HepG2 (cell line): ENCODE results near the gene PEX13. TPM values are rescaled to one million over a fixed set of nuclear protein-coding genes. Genes with fewer than 3 reads are reported as not detected.

Source experiments
- ATAC-seq: fragments of 200-7000 bp; cut with Tn5 transposase; 3 replicates; pipeline ENCODE4 v1.9.1; 2020; ENCODE audit warnings: mild to moderate bottlenecking, moderate library complexity
- BruUV-seq: library from RNA; stranded (reverse); fragments of 400-500 nt; replicated peaks from 2 replicates; lab custom pipeline; 2021; lab: Mats Ljungman, UMichigan
- CTCF ChIA-PET: fragments of 300-600 bp; formaldehyde crosslinking; extraction: SDS; loops from one replicate; lab custom pipeline; 2021; ENCODE audit warnings: low total read pairs, inconsistent platforms, low intra/inter-chr PET ratio; lab: Yijun Ruan, JAX
- POLR2A ChIA-PET: fragments of 350-600 bp; sonication (Branson Sonifier 250); formaldehyde crosslinking; loops from one replicate; lab custom pipeline; 2020; ENCODE audit warnings: antibody characterized with exemption, inconsistent platforms; lab: Yijun Ruan, JAX
- DNase-seq: peaks from one replicate; pipeline ENCODE4 v3.0.0-alpha.2; 2015; ENCODE audit warnings: low spot score
- FAIRE-seq: peaks from 3 replicates; lab custom pipeline; 2011; peaks lifted over from hg19 to GRCh38; lab: Jason Lieb, UNC
- H2AFZ ChIP-seq: one replicate; pipeline ENCODE4 v1.6.1; 2011; ENCODE audit warnings: low read length, inconsistent platforms
- H3K27ac ChIP-seq: fragments of 300-600 bp; 3 replicates; pipeline ENCODE4 v1.8.0; 2011; ENCODE audit warnings: mixed run types, mild to moderate bottlenecking, mixed read lengths, low read length, inconsistent platforms; ENCODE audit not compliant: insufficient read depth; ENCODE audit errors: extremely low read length
- H3K27me3 ChIP-seq, 2 experiments: fragments of 200-600 bp in 1 of 2; 2 replicates in 1 of 2; 3 replicates in 1 of 2; pipeline versions ENCODE4 v1.6.0 to v1.8.0; 2011; ENCODE audit warnings: low read length in 2 of 2, mild to moderate bottlenecking in 2 of 2, moderate library complexity in 2 of 2, inconsistent platforms in 1 of 2; ENCODE audit not compliant: insufficient read depth in 2 of 2, control insufficient read depth in 1 of 2
- H3K36me3 ChIP-seq, 2 experiments: fragments of 200-600 bp in 1 of 2; replicated peaks in 1 of 2; 2 replicates in 1 of 2; 3 replicates in 1 of 2; pipeline versions ENCODE4 v1.5.1 to v1.8.0; 2011; ENCODE audit warnings: low read length in 2 of 2, inconsistent platforms in 1 of 2; ENCODE audit not compliant: insufficient read depth in 2 of 2, control insufficient read depth in 1 of 2
- H3K4me1 ChIP-seq: 2 replicates; pipeline ENCODE4 v1.5.1; 2012; ENCODE audit warnings: low read length, inconsistent platforms; ENCODE audit not compliant: insufficient read depth
- H3K4me2 ChIP-seq: 2 replicates; pipeline ENCODE4 v1.6.0; 2011; ENCODE audit warnings: low read depth, low read length, inconsistent platforms
- H3K4me3 ChIP-seq, 3 experiments: fragments of 200-600 bp in 1 of 3; sonication (generic), shearing (Covaris generic) in 1 of 3; replicated peaks in 1 of 3; 2 replicates each; pipeline ENCODE4 v1.5.1; 2011 to 2016; ENCODE audit warnings: low read length in 3 of 3, inconsistent platforms in 2 of 3, low read depth in 2 of 3, mild to moderate bottlenecking in 2 of 3, control low read depth in 1 of 3, mixed read lengths in 1 of 3; ENCODE audit not compliant: insufficient read depth in 1 of 3
- H3K79me2 ChIP-seq: one replicate; pipeline ENCODE4 v1.6.1; 2011; ENCODE audit warnings: low read length, inconsistent platforms; ENCODE audit not compliant: insufficient read depth
- H3K9ac ChIP-seq: 2 replicates; pipeline ENCODE4 v1.6.0; 2011; ENCODE audit warnings: mild to moderate bottlenecking, low read depth, low read length, inconsistent platforms; ENCODE audit not compliant: insufficient read depth
- H3K9me3 ChIP-seq: 2 replicates; pipeline ENCODE4 v1.5.1; 2012; ENCODE audit warnings: mild to moderate bottlenecking, low read length
- H4K20me1 ChIP-seq: 2 replicates; pipeline ENCODE4 v1.6.0; 2011; ENCODE audit warnings: inconsistent platforms, mild to moderate bottlenecking, low read length, moderate library complexity; ENCODE audit not compliant: insufficient read depth
- ARNT2 ChIP-seq: sonication (generic); formaldehyde crosslinking; IDR thresholded peaks from 2 replicates; pipeline ENCODE4 v1.8.0; 2022; ENCODE audit warnings: mild to moderate bottlenecking, low read depth, missing genetic modification reagents, moderate library complexity
- EP300 ChIP-seq, 3 experiments: sonication (generic) in 1 of 3; formaldehyde crosslinking in 1 of 3; IDR thresholded peaks; 2 replicates each; pipeline versions ENCODE4 v1.5.1 to v1.6.1; 2011 to 2020; ENCODE audit warnings: low read depth in 2 of 3, low read length in 2 of 3, borderline replicate concordance in 1 of 3, improper control_type of control experiment in 1 of 3, mild to moderate bottlenecking in 1 of 3, missing genetic modification reagents in 1 of 3, moderate library complexity in 1 of 3
- HDAC2 ChIP-seq: sonication (generic); formaldehyde crosslinking; IDR thresholded peaks from 2 replicates; pipeline ENCODE4 v1.4.0; 2020; ENCODE audit warnings: missing genetic modification reagents
- MAFF ChIP-seq: IDR thresholded peaks from 2 replicates; pipeline ENCODE4 v1.6.1; 2011; ENCODE audit warnings: low read depth, low read length, improper control_type of control experiment
- MAFK ChIP-seq, 2 experiments: IDR thresholded peaks in 1 of 2; conservative IDR thresholded peaks in 1 of 2; 2 replicates each; pipeline ENCODE4 v1.6.1; 2011; ENCODE audit warnings: improper control_type of control experiment in 2 of 2, low read length in 2 of 2
- PHF5A ChIP-seq: IDR thresholded peaks from one replicate; pipeline ENCODE4 v1.6.1; 2018; ENCODE audit warnings: low read depth, missing genetic modification reagents; ENCODE audit not compliant: unreplicated experiment
- SALL1 ChIP-seq: sonication (generic); formaldehyde crosslinking; IDR thresholded peaks from 2 replicates; pipeline ENCODE4 v1.8.0; 2022; ENCODE audit warnings: mild to moderate bottlenecking, missing genetic modification reagents
- SMYD3 ChIP-seq: sonication (generic); formaldehyde crosslinking; IDR thresholded peaks from 2 replicates; pipeline ENCODE4 v1.8.1; 2023; ENCODE audit warnings: mild to moderate bottlenecking, missing genetic modification reagents
- ZMYM3 ChIP-seq: sonication (generic); formaldehyde crosslinking; IDR thresholded peaks from 2 replicates; pipeline ENCODE4 v1.5.1; 2020; ENCODE audit warnings: mild to moderate bottlenecking, missing genetic modification reagents
- ZNF121 ChIP-seq: sonication (generic); formaldehyde crosslinking; IDR thresholded peaks from 2 replicates; pipeline ENCODE4 v1.5.0; 2020; ENCODE audit warnings: mild to moderate bottlenecking, missing genetic modification reagents
- ZNF749 ChIP-seq: sonication (generic); formaldehyde crosslinking; IDR thresholded peaks from 2 replicates; pipeline ENCODE4 v1.8.0; 2022; ENCODE audit warnings: mild to moderate bottlenecking, missing genetic modification reagents, moderate library complexity, borderline replicate concordance
- ZSCAN20 ChIP-seq: sonication (generic); formaldehyde crosslinking; IDR thresholded peaks from 2 replicates; pipeline ENCODE4 v1.4.0; 2020; ENCODE audit warnings: missing genetic modification reagents, mild to moderate bottlenecking, borderline replicate concordance
- WGBS: methylation state at CpG from one replicate; pipeline ENCODE4 v1.1.6; 2017; ENCODE audit warnings: low lambda C conversion rate; 5-methylcytosine and 5-hydroxymethylcytosine counted together
- in situ Hi-C: cut with HindIII; loops from 2 replicates; pipeline ENCODE4 v1.10.0; 2017; ENCODE audit warnings: low pct_unique_long_range_greater_than_20kb; ENCODE audit not compliant: extremely low pct_ligation_motif_present
- intact Hi-C: fragments of 100-400 bp; cut with micrococcal nuclease; formaldehyde crosslinking; loops from one replicate; pipeline ENCODE4 v1.10.0; 2022; ENCODE audit not compliant: unreplicated experiment
- polyA plus RNA-seq, 8 experiments: library from polyadenylated mRNA; depleted of rRNA in 3 of 8; stranded (reverse) in 7 of 8; unstranded in 1 of 8; fragments of >200 nt; fragmentation: Illumina TruSeq in 4 of 8; extraction: Trizol in 4 of 8; gene quantifications; 2 replicates each; pipeline versions ENCODE4 v1.2.1 to v1.2.3, GENCODE V29; 2011 to 2016; ENCODE audit warnings: low read depth in 4 of 8, missing spikeins in 1 of 8, mixed read lengths in 1 of 8; ENCODE audit not compliant: insufficient read depth in 1 of 8
- total RNA-seq, 5 experiments: library from RNA; depleted of rRNA; stranded (reverse); fragments of >200 nt; fragmentation: Illumina TruSeq; extraction: Trizol; gene quantifications; 2 replicates each; pipeline ENCODE4 v1.2.3, GENCODE V29; 2016; ENCODE audit warnings: low read depth in 1 of 5

Gene PEX13
- total and polyA plus RNA-seq, 2 of the 13 experiments (the other 11 are each of a cell fraction or from before 2014, with no cell fraction given): 47.9 to 75.9 TPM

GRCh38 chr2:61085883-61086282 is 68.4 kb downstream of the PEX13 start:
- 100% methylated on average over 1 of the region's 1 CpG for WGBS
- no peaks in the 10 kb centered on the region for H3K79me2 ChIP-seq
- ATAC-seq (no peak), FAIRE-seq (no peak), DNase-seq (no peak)
- in situ Hi-C loops (no loop called here), intact Hi-C loops (no loop called here)
- ChIA-PET POLR2A (interaction anchor here (1.2 kb wide), 1 partner anchor 20 kb away, joined by 3 read pairs; the partner anchor contains the start of gene SANBR), CTCF (no interaction called here)
- H3K27ac ChIP-seq: no peak overlapping the region
- no peaks in the 10 kb centered on the region for H3K9me3 ChIP-seq
- H3K36me3 ChIP-seq: peaks cover 7 to 22% of the 10 kb centered on the region in 2 experiments; a peak in 3 of 5 replicates
- no peak overlapping the region for H2AFZ ChIP-seq
- no peaks in the 10 kb centered on the region for H4K20me1 ChIP-seq
- H3K4me3 ChIP-seq: no peak overlapping the region
- peaks cover 13% of the 10 kb centered on the region for H3K4me1 ChIP-seq
- no peak overlapping the region for H3K4me2 ChIP-seq
- no peak for TF ChIP-seq ARNT2 (CRISPR knock-in tag)
- no peak for TF ChIP-seq ZSCAN20 (CRISPR knock-in tag)
- TF ChIP-seq SALL1 (CRISPR knock-in tag): no peak
- TF ChIP-seq ZNF749: no peak
- TF ChIP-seq PHF5A: no peak
- TF ChIP-seq HDAC2 (CRISPR knock-in tag): no peak
- no peaks in the 10 kb centered on the region for H3K27me3 ChIP-seq
- no TSS peak for BruUV-seq
- H3K9ac ChIP-seq: no peak overlapping the region

DNA sequence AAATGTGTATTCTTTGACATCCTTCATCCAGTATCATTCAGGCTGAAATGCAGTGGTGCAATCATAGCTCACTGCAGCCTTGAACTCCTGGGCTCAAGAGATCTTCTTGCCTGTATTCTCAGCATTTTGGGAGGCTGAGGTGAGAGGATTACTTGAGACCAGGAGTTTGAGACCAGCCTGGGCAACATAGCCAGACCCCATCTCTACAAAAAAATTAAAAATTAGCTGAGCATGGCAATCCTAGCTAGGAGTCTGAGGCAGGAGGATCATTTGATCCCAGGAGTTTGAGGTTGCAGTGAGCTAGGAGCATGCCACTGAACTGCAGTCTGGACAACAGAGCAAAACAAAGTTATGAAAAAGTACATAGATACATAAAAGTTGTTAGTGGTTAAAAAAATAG is 72.3 kb downstream of the PEX13 start:
- BruUV-seq: no TSS peak
- POLR2A ChIA-PET: interaction anchor here (0.9 to 1.5 kb wide), 3 partner anchors 10 to 56 kb away, joined by 3 to 5 read pairs (median 4); partner anchors contain the start of gene SANBR
- no peaks in the 10 kb centered on the region for H3K27me3 ChIP-seq
- H3K9me3 ChIP-seq: no peaks in the 10 kb centered on the region
- CTCF ChIA-PET: no interaction called here
- no peak for DNase-seq
- peak overlapping the region; percentile 26; the same call in 1 of the 2 replicates for H3K9ac ChIP-seq
- no peak overlapping the region for H2AFZ ChIP-seq
- no peak overlapping the region for H3K4me2 ChIP-seq
- no peaks in the 10 kb centered on the region for H4K20me1 ChIP-seq
- H3K4me1 ChIP-seq: peaks cover 17% of the 10 kb centered on the region
- in situ Hi-C loops (no loop called here), intact Hi-C loops (loop anchor here (1.0 kb wide), 1 partner anchor 24 kb away; the partner anchor contains the start of gene SANBR)
- no peak overlapping the region for H3K4me3 ChIP-seq
- peak overlapping the region; percentile 70 for H3K27ac ChIP-seq
- FAIRE-seq: no peak
- ATAC-seq: no peak; the same call in 2 of the 3 replicates
- H3K79me2 ChIP-seq: no peaks in the 10 kb centered on the region
- H3K36me3 ChIP-seq: peaks cover 5 to 24% of the 10 kb centered on the region in 2 experiments; a peak in 3 of 5 replicates
- TF ChIP-seq SMYD3 (CRISPR knock-in tag): no peak
- TF ChIP-seq ZNF121 (CRISPR knock-in tag): peak; percentile 94
- no peak for TF ChIP-seq EP300 (IDR thresholded peaks at IDR 0.05; ENCODE audit: low read depth in 2 of 2, low read length in 2 of 2)
- TF ChIP-seq EP300 (CRISPR knock-in tag; IDR thresholded peaks at IDR 0.05; ENCODE audit: borderline replicate concordance): no peak
- 0 out of 2 replicates have a peak, but pooled peaks have one; percentile 8 for TF ChIP-seq MAFF
- TF ChIP-seq ZMYM3 (CRISPR knock-in tag): 0 out of 2 replicates have a peak, but pooled peaks have one; percentile 24
- TF ChIP-seq MAFK (conservative IDR thresholded peaks at IDR 0.05 in 1 of 2, IDR thresholded peaks at IDR 0.05 in 1 of 2; ENCODE audit: low read length in 2 of 2): peak; percentile 35 to 62; a peak in 2 of 4 replicates
